SH-SY5Y (cell line): ENCODE measurements around the gene IFNA1.

Experiments used
- GATA2 ChIP-seq: IDR thresholded peaks from 2 replicates; pipeline ENCODE4 v1.6.1; 2011; ENCODE audit warnings: mild to moderate bottlenecking, low read depth, low read length
- GATA3 ChIP-seq: IDR thresholded peaks from 2 replicates; pipeline ENCODE4 v1.6.1; 2011; ENCODE audit warnings: low read depth, mild to moderate bottlenecking, low read length, moderate library complexity

DNA sequence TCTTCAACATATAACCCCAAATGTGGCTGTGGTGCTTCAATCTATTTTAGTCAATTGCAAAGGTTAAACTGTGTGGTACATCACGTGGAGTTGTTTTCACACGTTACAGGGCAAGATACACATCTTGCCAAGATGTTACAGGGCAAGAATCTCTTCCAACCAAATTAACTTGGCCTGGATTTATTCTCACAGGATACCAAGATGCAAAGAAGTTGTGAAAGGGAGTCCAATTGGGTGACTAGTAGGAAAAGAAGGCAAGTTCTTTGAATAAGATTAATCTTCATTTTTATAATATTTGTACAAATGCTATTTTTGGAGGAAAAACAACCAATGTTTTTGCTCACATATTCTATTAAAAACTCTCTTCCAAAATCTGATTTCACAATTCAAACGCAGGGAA, 36.1 kb upstream of the IFNA1 start:
- TF ChIP-seq GATA3 (no peak), GATA2 (no peak)
